H9 (cell line): ENCODE results near the gene OSBPL9. TPM values are rescaled to one million over a fixed set of nuclear protein-coding genes. Genes with fewer than 3 reads are reported as not detected.

ENCODE experiments used
- DNase-seq: peaks from one replicate; pipeline ENCODE4 v3.0.0-alpha.2; 2017
- H2AFZ ChIP-seq: one replicate; pipeline ENCODE4 v1.6.1; 2013; ENCODE audit warnings: mild to moderate bottlenecking, low read length, control low read depth, moderate library complexity
- H2AK5ac ChIP-seq: 2 replicates; pipeline ENCODE4 v1.6.1; 2013; ENCODE audit warnings: low read length, control low read depth, mixed read lengths; ENCODE audit not compliant: insufficient read length
- H2BK120ac ChIP-seq: one replicate; pipeline ENCODE4 v1.6.1; 2013; ENCODE audit warnings: low read depth, mild to moderate bottlenecking, low read length, control low read depth, inconsistent platforms; ENCODE audit not compliant: poor library complexity, severe bottlenecking
- H2BK12ac ChIP-seq: 2 replicates; pipeline ENCODE4 v1.6.1; 2013; ENCODE audit warnings: low read length, control low read depth, mixed read lengths, low read depth; ENCODE audit not compliant: insufficient read length
- H2BK15ac ChIP-seq: 2 replicates; pipeline ENCODE4 v1.6.1; 2013; ENCODE audit warnings: low read depth, low read length, control low read depth
- H2BK20ac ChIP-seq: one replicate; pipeline ENCODE4 v1.6.1; 2013; ENCODE audit warnings: low read depth, mild to moderate bottlenecking, low read length, control low read depth, inconsistent platforms; ENCODE audit not compliant: poor library complexity, severe bottlenecking
- H2BK5ac ChIP-seq: 2 replicates; pipeline ENCODE4 v1.6.1; 2013; ENCODE audit warnings: low read length, control low read depth, mixed read lengths; ENCODE audit not compliant: insufficient read length
- H3K14ac ChIP-seq: 2 replicates; pipeline ENCODE4 v1.6.1; 2013; ENCODE audit warnings: low read length, control low read depth; ENCODE audit not compliant: insufficient read depth
- H3K18ac ChIP-seq: 2 replicates; pipeline ENCODE4 v1.6.1; 2013; ENCODE audit warnings: low read depth, mild to moderate bottlenecking, mixed read lengths, low read length, control low read depth; ENCODE audit not compliant: insufficient read length
- H3K23ac ChIP-seq: 2 replicates; pipeline ENCODE4 v1.6.1; 2013; ENCODE audit warnings: low read length, control low read depth, mixed read lengths, low read depth; ENCODE audit not compliant: insufficient read length
- H3K23me2 ChIP-seq: 2 replicates; pipeline ENCODE4 v1.6.1; 2013; ENCODE audit warnings: low read depth, mild to moderate bottlenecking, mixed read lengths, low read length, control low read depth; ENCODE audit not compliant: insufficient read length, poor library complexity, severe bottlenecking
- H3K27ac ChIP-seq: 2 replicates; pipeline ENCODE4 v1.5.1; 2013; ENCODE audit warnings: low read length, control low read depth, mixed read lengths, low read depth; ENCODE audit not compliant: insufficient read length
- H3K27me3 ChIP-seq: 2 replicates; pipeline ENCODE4 v1.6.1; 2013; ENCODE audit warnings: low read length, control low read depth, inconsistent platforms; ENCODE audit not compliant: insufficient read depth
- H3K4ac ChIP-seq: 2 replicates; pipeline ENCODE4 v1.6.1; 2013; ENCODE audit warnings: low read depth, mild to moderate bottlenecking, control low read depth, inconsistent platforms, low read length, moderate library complexity
- H3K4me1 ChIP-seq: 2 replicates; pipeline ENCODE4 v1.6.1; 2013; ENCODE audit warnings: low read length, control low read depth, inconsistent platforms; ENCODE audit not compliant: insufficient read depth
- H3K4me2 ChIP-seq: 2 replicates; pipeline ENCODE4 v1.6.1; 2013; ENCODE audit warnings: low read length, control low read depth, mixed read lengths; ENCODE audit not compliant: insufficient read length, insufficient read depth
- H3K56ac ChIP-seq: 2 replicates; pipeline ENCODE4 v1.6.1; 2013; ENCODE audit warnings: low read depth, mild to moderate bottlenecking, mixed read lengths, low read length, control low read depth; ENCODE audit not compliant: insufficient read length
- H3K79me1 ChIP-seq: 2 replicates; pipeline ENCODE4 v1.6.1; 2013; ENCODE audit warnings: low read depth, mild to moderate bottlenecking, moderate library complexity, low read length, control low read depth, inconsistent platforms; ENCODE audit not compliant: insufficient read depth, poor library complexity, severe bottlenecking
- H3K79me2 ChIP-seq: 2 replicates; pipeline ENCODE4 v1.6.1; 2013; ENCODE audit warnings: low read length, control low read depth, inconsistent platforms; ENCODE audit not compliant: insufficient read depth
- H3K9ac ChIP-seq: 2 replicates; pipeline ENCODE4 v1.6.1; 2013; ENCODE audit warnings: low read length, control low read depth, mixed read lengths; ENCODE audit not compliant: insufficient read length; ENCODE audit errors: extremely low read depth
- H3K9me3 ChIP-seq: one replicate; pipeline ENCODE4 v1.6.1; 2013; ENCODE audit warnings: low read depth, low read length, inconsistent platforms; ENCODE audit not compliant: control insufficient read depth
- H3T11ph ChIP-seq: one replicate; pipeline ENCODE4 v1.6.1; 2013; ENCODE audit warnings: mild to moderate bottlenecking, low read length, control low read depth, inconsistent platforms
- H4K20me1 ChIP-seq: one replicate; pipeline ENCODE4 v1.6.1; 2013; ENCODE audit not compliant: control insufficient read depth, insufficient read length, insufficient read depth
- H4K5ac ChIP-seq: 2 replicates; pipeline ENCODE4 v1.6.1; 2013; ENCODE audit warnings: low read depth, mild to moderate bottlenecking, mixed read lengths, low read length, control low read depth; ENCODE audit not compliant: insufficient read length
- H4K8ac ChIP-seq: replicated peaks from 2 replicates; pipeline ENCODE4 v1.6.1; 2013; ENCODE audit warnings: low read length, control low read depth, mixed read lengths, low read depth; ENCODE audit not compliant: insufficient read length
- H4K91ac ChIP-seq: 2 replicates; pipeline ENCODE4 v1.6.1; 2013; ENCODE audit warnings: low read depth, mild to moderate bottlenecking, moderate library complexity, mixed read lengths, low read length, control low read depth; ENCODE audit not compliant: insufficient read length
- H3K27ac Mint-ChIP-seq, 3 experiments: 2 replicates in 2 of 3; 3 replicates in 1 of 3; pipeline ENCODE4 v1.8.0; 2020 to 2021; ENCODE audit warnings: mixed read lengths in 3 of 3, mild to moderate bottlenecking in 1 of 3, moderate library complexity in 1 of 3
- H3K27me3 Mint-ChIP-seq: 2 replicates; pipeline ENCODE4 v1.8.0; 2021; ENCODE audit warnings: low read depth, mild to moderate bottlenecking, moderate library complexity, mixed read lengths
- H3K36me3 Mint-ChIP-seq, 3 experiments: 2 replicates in 2 of 3; 3 replicates in 1 of 3; pipeline ENCODE4 v1.8.0; 2020 to 2021; ENCODE audit warnings: low read depth in 3 of 3, mixed read lengths in 3 of 3; ENCODE audit not compliant: insufficient read depth in 1 of 3
- H3K4me1 Mint-ChIP-seq, 2 experiments: 2 replicates each; pipeline ENCODE4 v1.8.0; 2020; ENCODE audit warnings: mixed read lengths in 2 of 2
- H3K4me3 Mint-ChIP-seq, 2 experiments: 2 replicates in 1 of 2; 3 replicates in 1 of 2; pipeline ENCODE4 v1.8.0; 2020 to 2021; ENCODE audit warnings: mild to moderate bottlenecking in 2 of 2, mixed read lengths in 2 of 2, moderate library complexity in 1 of 2
- H3K9me3 Mint-ChIP-seq, 2 experiments: 2 replicates in 1 of 2; 3 replicates in 1 of 2; pipeline ENCODE4 v1.8.0; 2020; ENCODE audit warnings: mild to moderate bottlenecking in 2 of 2, mixed read lengths in 2 of 2, moderate library complexity in 1 of 2
- WGBS: extraction: QIAGEN DNeasy Blood & Tissue Kit; methylation state at CpG from one replicate; pipeline ENCODE4 v1.1.7; 2013; ENCODE audit warnings: missing lambda C conversion rate, low lambda C conversion rate, mixed read lengths; ENCODE audit not compliant: insufficient read length; ENCODE audit errors: extremely low coverage; 5-methylcytosine and 5-hydroxymethylcytosine counted together
- total RNA-seq: library from RNA; stranded (reverse); gene quantifications from 2 replicates; pipeline ENCODE4 v1.2.1, GENCODE V29; 2021
- TF ChIP-seq, protein P1 (sequence below): fragments of 200-600 bp; sonication (generic); conservative IDR thresholded peaks from 3 replicates; pipeline ENCODE4 v1.8.0; 2021; ENCODE audit warnings: antibody characterized with exemption, mild to moderate bottlenecking

OSBPL9 gene
- total RNA-seq, 1 experiment from 2014 or later = 76.7 TPM

DNA sequence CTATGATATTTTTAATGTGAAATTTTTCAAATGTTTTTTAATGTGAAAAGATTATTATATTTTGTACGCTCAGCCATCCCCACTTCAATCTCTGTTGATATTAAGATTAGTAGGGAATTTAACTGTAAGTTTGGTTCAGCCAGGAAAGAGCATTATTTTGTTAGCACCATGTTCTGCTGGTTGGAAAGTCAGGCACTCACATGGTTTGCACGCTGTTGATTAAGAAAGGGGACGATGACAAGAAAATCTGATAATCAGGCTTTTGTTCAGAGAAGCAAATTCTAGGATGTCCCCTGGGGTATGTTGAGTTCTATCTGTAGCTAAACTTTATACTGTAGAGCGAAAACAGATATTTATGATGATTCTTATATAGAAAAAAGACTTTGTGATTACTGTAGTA lies 115.1 kb downstream of the OSBPL9 start:
- no CpG with 5 or more reads among the region's 4 CpGs for WGBS
- H3K23ac ChIP-seq = no peak overlapping the region
- H2BK15ac ChIP-seq = no peak overlapping the region
- H3K4me2 ChIP-seq = no peak overlapping the region
- H4K20me1 ChIP-seq = no peaks in the 10 kb centered on the region
- Mint-ChIP-seq H3K27me3 (no peaks in the 10 kb centered on the region), H3K9me3 (no peaks in the 10 kb centered on the region; a peak in 1 of 5 replicates), H3K4me3 (no peak overlapping the region), H3K4me1 (peaks cover 36 to 48% of the 10 kb centered on the region in 2 experiments), H3K36me3 (no peaks in the 10 kb centered on the region), H3K27ac (no peak overlapping the region)
- no peak overlapping the region for H4K8ac ChIP-seq
- no peak overlapping the region for H2BK20ac ChIP-seq
- TF ChIP-seq, protein P1, sequence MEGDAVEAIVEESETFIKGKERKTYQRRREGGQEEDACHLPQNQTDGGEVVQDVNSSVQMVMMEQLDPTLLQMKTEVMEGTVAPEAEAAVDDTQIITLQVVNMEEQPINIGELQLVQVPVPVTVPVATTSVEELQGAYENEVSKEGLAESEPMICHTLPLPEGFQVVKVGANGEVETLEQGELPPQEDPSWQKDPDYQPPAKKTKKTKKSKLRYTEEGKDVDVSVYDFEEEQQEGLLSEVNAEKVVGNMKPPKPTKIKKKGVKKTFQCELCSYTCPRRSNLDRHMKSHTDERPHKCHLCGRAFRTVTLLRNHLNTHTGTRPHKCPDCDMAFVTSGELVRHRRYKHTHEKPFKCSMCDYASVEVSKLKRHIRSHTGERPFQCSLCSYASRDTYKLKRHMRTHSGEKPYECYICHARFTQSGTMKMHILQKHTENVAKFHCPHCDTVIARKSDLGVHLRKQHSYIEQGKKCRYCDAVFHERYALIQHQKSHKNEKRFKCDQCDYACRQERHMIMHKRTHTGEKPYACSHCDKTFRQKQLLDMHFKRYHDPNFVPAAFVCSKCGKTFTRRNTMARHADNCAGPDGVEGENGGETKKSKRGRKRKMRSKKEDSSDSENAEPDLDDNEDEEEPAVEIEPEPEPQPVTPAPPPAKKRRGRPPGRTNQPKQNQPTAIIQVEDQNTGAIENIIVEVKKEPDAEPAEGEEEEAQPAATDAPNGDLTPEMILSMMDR = no peak
- H3K14ac ChIP-seq = no peak overlapping the region
- H2AK5ac ChIP-seq = no peak overlapping the region
- H3K9me3 ChIP-seq = no peaks in the 10 kb centered on the region
- no peak overlapping the region for H3K18ac ChIP-seq
- H3K56ac ChIP-seq = no peak overlapping the region
- no peak overlapping the region for H3K9ac ChIP-seq
- H3K79me2 ChIP-seq = peaks cover 14% of the 10 kb centered on the region; the same call in 1 of the 2 replicates
- H3K4ac ChIP-seq = no peak overlapping the region
- no peaks in the 10 kb centered on the region for H3K27me3 ChIP-seq
- H4K5ac ChIP-seq = no peak overlapping the region
- DNase-seq = no peak
- H3K79me1 ChIP-seq = peaks cover 7% of the 10 kb centered on the region
- H3K4me1 ChIP-seq = peaks cover 4% of the 10 kb centered on the region; the same call in 1 of the 2 replicates
- no peak overlapping the region for H2BK5ac ChIP-seq
- no peak overlapping the region for H2BK120ac ChIP-seq
- H3K23me2 ChIP-seq = peaks cover 7% of the 10 kb centered on the region
- H2AFZ ChIP-seq = no peak overlapping the region
- H4K91ac ChIP-seq = no peak overlapping the region
- H2BK12ac ChIP-seq = no peak overlapping the region
- no peak overlapping the region for H3K27ac ChIP-seq
- H3T11ph ChIP-seq = no peak overlapping the region
